SH-SY5Y (cell line): ENCODE data around the gene SUSD1.

Experiments
- GATA2 ChIP-seq: IDR thresholded peaks from 2 replicates; pipeline ENCODE4 v1.6.1; 2011; ENCODE audit warnings: mild to moderate bottlenecking, low read depth, low read length
- GATA3 ChIP-seq: IDR thresholded peaks from 2 replicates; pipeline ENCODE4 v1.6.1; 2011; ENCODE audit warnings: low read depth, mild to moderate bottlenecking, low read length, moderate library complexity

DNA sequence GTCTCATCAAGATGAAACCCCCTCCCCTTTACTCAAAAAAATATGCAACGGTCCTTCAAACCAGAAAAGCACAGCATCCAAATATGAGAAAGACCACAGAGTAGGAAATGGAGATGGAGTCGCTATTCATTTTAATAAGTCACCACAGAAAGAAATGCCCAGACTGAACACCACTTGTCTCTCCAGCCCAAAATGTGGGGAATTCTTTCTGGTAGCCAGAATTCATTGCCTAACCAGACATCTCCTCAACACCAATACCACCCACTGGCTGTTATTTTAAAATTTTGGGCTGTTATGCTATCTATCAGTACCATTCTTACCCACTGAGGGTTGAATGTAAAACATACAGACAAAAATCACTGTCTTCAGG, 100.1 kb downstream of the SUSD1 start:
- TF ChIP-seq GATA2 (no peak), GATA3 (no peak)
